Measurements from ENCODE around the gene CAMKMT.

The CAMKMT gene

GRCh38 chr2:44789971-44790721 is 428.4 kb downstream of the CAMKMT start:
- DNase-seq (ENCODE audit: low spot score), result no peak
- CTCF ChIA-PET, result no interaction called here
- H3K27ac ChIP-seq, result no peak overlapping the region
- TF ChIP-seq CTCF (conservative IDR thresholded peaks at IDR 0.05; ENCODE audit: low read depth), result no peak
- POLR2A ChIA-PET (ENCODE audit: low non-redundant PET), result no interaction called here

- ChIA-PET POLR2A (ENCODE audit: low non-redundant PET) (no interaction called here), CTCF (no interaction called here)
- no peak for TF ChIP-seq CTCF (conservative IDR thresholded peaks at IDR 0.05; ENCODE audit: low read depth)
- no peak overlapping the region for H3K27ac ChIP-seq
- no peak for DNase-seq (ENCODE audit: low spot score)
Measured at GRCh38 chr2:44793322-44793870, 431.6 kb downstream of the CAMKMT start.

GRCh38 chr2:44796771-44797170 is 435.0 kb downstream of the CAMKMT start:
- ChIA-PET CTCF (no interaction called here), POLR2A (ENCODE audit: low non-redundant PET) (no interaction called here)
- H3K27ac ChIP-seq, result no peak overlapping the region
- TF ChIP-seq CTCF (conservative IDR thresholded peaks at IDR 0.05; ENCODE audit: low read depth), result no peak
- no peak for DNase-seq (ENCODE audit: low spot score)

GRCh38 chr2:44798139-44798659 is 436.5 kb downstream of the CAMKMT start:
- H3K27ac ChIP-seq, result no peak overlapping the region
- ChIA-PET POLR2A (ENCODE audit: low non-redundant PET) (no interaction called here), CTCF (interaction anchor here (0.7 kb wide), 1 partner anchor 578 kb away, joined by 3 read pairs; no protein-coding TSS in a partner anchor)
- TF ChIP-seq CTCF (conservative IDR thresholded peaks at IDR 0.05; ENCODE audit: low read depth), result no peak
- DNase-seq (ENCODE audit: low spot score), result no peak

GRCh38 chr2:44799105-44799504 is 437.4 kb downstream of the CAMKMT start:
- CTCF ChIA-PET, result no interaction called here
- no peak overlapping the region for H3K27ac ChIP-seq
- DNase-seq (ENCODE audit: low spot score), result no peak
- TF ChIP-seq CTCF (conservative IDR thresholded peaks at IDR 0.05; ENCODE audit: low read depth), result no peak
- POLR2A ChIA-PET (ENCODE audit: low non-redundant PET), result no interaction called here

- DNase-seq (ENCODE audit: low spot score), result no peak
- CTCF ChIA-PET, result no interaction called here
- no peak for TF ChIP-seq CTCF (conservative IDR thresholded peaks at IDR 0.05; ENCODE audit: low read depth)
- POLR2A ChIA-PET (ENCODE audit: low non-redundant PET), result no interaction called here
- H3K27ac ChIP-seq, result no peak overlapping the region
Measured at GRCh38 chr2:44799754-44800153, 438.0 kb downstream of the CAMKMT start.

Data from RWPE1 (cell line).